Measurements from ENCODE around the gene FLOT1. TPM values are rescaled to one million over a fixed set of nuclear protein-coding genes. Genes with fewer than 3 reads are reported as not detected.

Gene FLOT1
- polyA plus RNA-seq, 1 donor (not counting 4 experiments of a cell fraction or from before 2014, with no cell fraction given), result 21.6 TPM

DNA sequence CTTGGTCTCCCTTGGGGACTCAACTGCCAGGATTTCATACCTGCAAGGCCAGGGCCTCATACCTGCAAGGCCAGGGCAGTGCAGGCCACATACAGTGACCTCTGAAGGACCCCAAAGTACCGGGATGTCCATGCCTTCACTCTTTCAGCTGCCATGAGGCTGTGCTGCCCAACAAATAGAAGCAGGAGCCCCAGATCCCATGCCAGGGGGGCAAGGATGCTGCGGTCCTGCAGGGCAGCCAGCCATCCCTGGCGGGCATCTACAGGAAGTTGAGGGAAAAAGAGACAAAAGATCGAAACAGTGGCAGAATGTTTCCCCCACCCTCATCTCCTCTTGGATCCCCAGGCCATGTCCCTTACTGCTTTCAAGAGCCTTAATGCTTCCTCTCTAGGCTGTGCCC is 52.5 kb downstream of the FLOT1 start:
- dilution Hi-C loops (cut with MboI; ENCODE audit: extremely low pct_ligation_motif_present, low sequenced_read_pairs), result no loop called here
- peak overlapping the region; percentile 98 for H3K4me2 ChIP-seq (ENCODE audit: control insufficient read depth, extremely low read depth, insufficient read depth, low read depth, low read length)
- H3K9me3 ChIP-seq (ENCODE audit: control insufficient read depth, low read depth, low read length), result no peaks in the 10 kb centered on the region
- H2AFZ ChIP-seq (ENCODE audit: control insufficient read depth, low read length), result no peak overlapping the region
- TF ChIP-seq, protein P1, sequence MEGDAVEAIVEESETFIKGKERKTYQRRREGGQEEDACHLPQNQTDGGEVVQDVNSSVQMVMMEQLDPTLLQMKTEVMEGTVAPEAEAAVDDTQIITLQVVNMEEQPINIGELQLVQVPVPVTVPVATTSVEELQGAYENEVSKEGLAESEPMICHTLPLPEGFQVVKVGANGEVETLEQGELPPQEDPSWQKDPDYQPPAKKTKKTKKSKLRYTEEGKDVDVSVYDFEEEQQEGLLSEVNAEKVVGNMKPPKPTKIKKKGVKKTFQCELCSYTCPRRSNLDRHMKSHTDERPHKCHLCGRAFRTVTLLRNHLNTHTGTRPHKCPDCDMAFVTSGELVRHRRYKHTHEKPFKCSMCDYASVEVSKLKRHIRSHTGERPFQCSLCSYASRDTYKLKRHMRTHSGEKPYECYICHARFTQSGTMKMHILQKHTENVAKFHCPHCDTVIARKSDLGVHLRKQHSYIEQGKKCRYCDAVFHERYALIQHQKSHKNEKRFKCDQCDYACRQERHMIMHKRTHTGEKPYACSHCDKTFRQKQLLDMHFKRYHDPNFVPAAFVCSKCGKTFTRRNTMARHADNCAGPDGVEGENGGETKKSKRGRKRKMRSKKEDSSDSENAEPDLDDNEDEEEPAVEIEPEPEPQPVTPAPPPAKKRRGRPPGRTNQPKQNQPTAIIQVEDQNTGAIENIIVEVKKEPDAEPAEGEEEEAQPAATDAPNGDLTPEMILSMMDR (optimal IDR thresholded peaks at IDR 0.05 in 1 of 3, IDR thresholded peaks at IDR 0.05 in 1 of 3, conservative IDR thresholded peaks at IDR 0.05 in 1 of 3; ENCODE audit: extremely low read depth in 1 of 3, insufficient read depth in 2 of 3, low read length in 3 of 3), result no peak
- no peak for TF ChIP-seq EZH2 (IDR thresholded peaks at IDR 0.05; ENCODE audit: low read length)
- H3K36me3 ChIP-seq (ENCODE audit: control insufficient read depth in 2 of 2, extremely low read depth in 1 of 2, insufficient read depth in 2 of 2, low read length in 2 of 2), result peaks cover 0 to 7% of the 10 kb centered on the region in 2 experiments
- no peak for DNase-seq (ENCODE audit: low read depth, low spot score)
- peak overlapping the region; percentile 72 for H3K27ac ChIP-seq (ENCODE audit: control insufficient read depth, insufficient read depth, low read length)
- H3K79me2 ChIP-seq (ENCODE audit: control insufficient read depth, insufficient read depth, low read length), result peaks cover 42% of the 10 kb centered on the region
- peaks cover 36% of the 10 kb centered on the region for H3K4me1 ChIP-seq (ENCODE audit: control insufficient read depth, extremely low read depth, insufficient read depth, low read length)
- H4K20me1 ChIP-seq (ENCODE audit: control insufficient read depth, extremely low read depth, insufficient read depth, low read length), result no peaks in the 10 kb centered on the region
- H3K9ac ChIP-seq (ENCODE audit: control insufficient read depth, extremely low read depth, insufficient read depth, low read length), result peak overlapping the region; percentile 85
- H3K4me3 ChIP-seq (ENCODE audit: control insufficient read depth in 2 of 3, extremely low read depth in 1 of 3, insufficient read depth in 2 of 3, low read depth in 1 of 3, low read length in 3 of 3), result peak overlapping the region; percentile 45 to 93 (median 91)
- H3K9me1 ChIP-seq (ENCODE audit: control insufficient read depth, extremely low read depth, insufficient read depth, low read length), result no peaks in the 10 kb centered on the region
- no peaks in the 10 kb centered on the region for H3K27me3 ChIP-seq (ENCODE audit: control insufficient read depth, extremely low read depth, insufficient read depth, low read length)
- FAIRE-seq, result no peak

- H2AFZ ChIP-seq (ENCODE audit: control insufficient read depth, low read length), result no peak overlapping the region
- no peak for TF ChIP-seq EZH2 (IDR thresholded peaks at IDR 0.05; ENCODE audit: low read length)
- TF ChIP-seq, protein P1 (optimal IDR thresholded peaks at IDR 0.05 in 1 of 3, IDR thresholded peaks at IDR 0.05 in 1 of 3, conservative IDR thresholded peaks at IDR 0.05 in 1 of 3; ENCODE audit: extremely low read depth in 1 of 3, insufficient read depth in 2 of 3, low read length in 3 of 3), result no peak
- FAIRE-seq, result no peak
- H3K4me1 ChIP-seq (ENCODE audit: control insufficient read depth, extremely low read depth, insufficient read depth, low read length), result peaks cover 33% of the 10 kb centered on the region
- DNase-seq (ENCODE audit: low read depth, low spot score), result no peak
- peak overlapping the region in 2 of 3 experiments; percentile 90 to 93 for H3K4me3 ChIP-seq (ENCODE audit: control insufficient read depth in 2 of 3, extremely low read depth in 1 of 3, insufficient read depth in 2 of 3, low read depth in 1 of 3, low read length in 3 of 3)
- no peaks in the 10 kb centered on the region for H4K20me1 ChIP-seq (ENCODE audit: control insufficient read depth, extremely low read depth, insufficient read depth, low read length)
- no peaks in the 10 kb centered on the region for H3K9me1 ChIP-seq (ENCODE audit: control insufficient read depth, extremely low read depth, insufficient read depth, low read length)
- H3K79me2 ChIP-seq (ENCODE audit: control insufficient read depth, insufficient read depth, low read length), result peaks cover 49% of the 10 kb centered on the region
- H3K27ac ChIP-seq (ENCODE audit: control insufficient read depth, insufficient read depth, low read length), result peak overlapping the region; percentile 94
- H3K36me3 ChIP-seq (ENCODE audit: control insufficient read depth in 2 of 2, extremely low read depth in 1 of 2, insufficient read depth in 2 of 2, low read length in 2 of 2), result peaks cover under 1 to 11% of the 10 kb centered on the region in 2 experiments
- dilution Hi-C loops (cut with MboI; ENCODE audit: extremely low pct_ligation_motif_present, low sequenced_read_pairs), result no loop called here
- peak overlapping the region; percentile 98 for H3K4me2 ChIP-seq (ENCODE audit: control insufficient read depth, extremely low read depth, insufficient read depth, low read depth, low read length)
- H3K27me3 ChIP-seq (ENCODE audit: control insufficient read depth, extremely low read depth, insufficient read depth, low read length), result no peaks in the 10 kb centered on the region
- H3K9ac ChIP-seq (ENCODE audit: control insufficient read depth, extremely low read depth, insufficient read depth, low read length), result peak overlapping the region; percentile 97
- no peaks in the 10 kb centered on the region for H3K9me3 ChIP-seq (ENCODE audit: control insufficient read depth, low read depth, low read length)
Observed at GRCh38 chr6:30689022-30689865, 53.2 kb downstream of the FLOT1 start.

Data from keratinocyte (primary cell).